Activated CD8-positive, alpha-beta memory T cell treated with anti-CD3 and anti-CD28 coated beads, Interleukin-2, amount 10 ng/mL, durations not matched to agents 7 days and 5 days (primary cell): ENCODE measurements around the gene CDK16. TPM values are rescaled to one million over a fixed set of nuclear protein-coding genes. Genes with fewer than 3 reads are reported as not detected.

Source experiments
- ATAC-seq: fragments of 150-1000 bp; cut with Tn5 transposase; one replicate; pipeline ENCODE4 v1.10.0; 2021; ENCODE audit warnings: moderate library complexity
- CTCF ChIA-PET: fragments of 350-600 bp; sonication (Branson Sonifier 250); formaldehyde crosslinking; loops from one replicate; lab custom pipeline; 2021; ENCODE audit warnings: antibody characterized with exemption; lab: Charles Lee
- DNase-seq: peaks from one replicate; pipeline ENCODE4 v3.0.0-alpha.2; 2020
- H3K27ac Mint-ChIP-seq: one replicate; pipeline ENCODE4 v1.8.0; 2021; ENCODE audit warnings: mild to moderate bottlenecking, mixed read lengths
- H3K27me3 Mint-ChIP-seq: one replicate; pipeline ENCODE4 v1.8.0; 2021; ENCODE audit warnings: mixed read lengths
- H3K36me3 Mint-ChIP-seq: one replicate; pipeline ENCODE4 v1.8.0; 2021; ENCODE audit warnings: mild to moderate bottlenecking, mixed read lengths
- H3K4me1 Mint-ChIP-seq: one replicate; pipeline ENCODE4 v1.8.0; 2021; ENCODE audit warnings: mixed read lengths
- H3K4me3 Mint-ChIP-seq: one replicate; pipeline ENCODE4 v1.8.0; 2021; ENCODE audit warnings: mild to moderate bottlenecking, moderate library complexity, mixed read lengths
- H3K9me3 Mint-ChIP-seq: one replicate; pipeline ENCODE4 v1.8.0; 2022; ENCODE audit warnings: low read depth, mixed read lengths
- total RNA-seq, 2 experiments: library from RNA; stranded (reverse); gene quantifications; one replicate each; pipeline ENCODE4 v1.2.3, GENCODE V29; 2021

Gene CDK16
- total RNA-seq: 10 to 100 TPM; 61.4 to 80.6 TPM

- ATAC-seq: peak; percentile 54
- peak; percentile 78 for DNase-seq
- Mint-ChIP-seq H3K4me3 (peak within 1 kb of the TSS; percentile 88), H3K27ac (peak within 1 kb of the TSS; percentile 94), H3K36me3 (peaks cover 20% of the 10 kb centered on the region), H3K9me3 (no peaks in the 10 kb centered on the region), H3K27me3 (no peaks in the 10 kb centered on the region), H3K4me1 (peaks cover 39% of the 10 kb centered on the region)
- CTCF ChIA-PET: interaction anchor here (0.7 to 1.0 kb wide), 3 partner anchors 12 to 305 kb away, joined by 3 to 4 read pairs (median 3); no protein-coding TSS in a partner anchor
Observed at GRCh38 chrX:47218280-47218919, at the start of gene CDK16. CDK16 (plus strand) TSS chrX:47218681; CDS start chrX:47223558, 4,877 bp downstream.

GRCh38 chrX:47169273-47169672 is 49.2 kb upstream of the CDK16 start:
- no peak for DNase-seq
- Mint-ChIP-seq H3K4me1 (peaks cover 1% of the 10 kb centered on the region), H3K9me3 (no peaks in the 10 kb centered on the region), H3K27ac (no peak overlapping the region), H3K27me3 (no peaks in the 10 kb centered on the region), H3K4me3 (no peak overlapping the region), H3K36me3 (peaks cover 10% of the 10 kb centered on the region)
- CTCF ChIA-PET: no interaction called here
- no peak for ATAC-seq

- H3K27ac Mint-ChIP-seq: no peak overlapping the region
- CTCF ChIA-PET: no interaction called here
- no peak for ATAC-seq
- no peaks in the 10 kb centered on the region for H3K27me3 Mint-ChIP-seq
- peaks cover 4% of the 10 kb centered on the region for H3K36me3 Mint-ChIP-seq
- peaks cover 1% of the 10 kb centered on the region for H3K4me1 Mint-ChIP-seq
- H3K9me3 Mint-ChIP-seq: no peaks in the 10 kb centered on the region
- H3K4me3 Mint-ChIP-seq: no peak overlapping the region
- no peak for DNase-seq
Observed at GRCh38 chrX:47169726-47170515, 48.6 kb upstream of the CDK16 start.

GRCh38 chrX:47170861-47171692 is 47.4 kb upstream of the CDK16 start:
- H3K4me1 Mint-ChIP-seq: peaks cover 1% of the 10 kb centered on the region
- CTCF ChIA-PET: no interaction called here
- DNase-seq: no peak
- no peak for ATAC-seq
- peaks cover 4% of the 10 kb centered on the region for H3K36me3 Mint-ChIP-seq
- H3K9me3 Mint-ChIP-seq: no peaks in the 10 kb centered on the region
- no peak overlapping the region for H3K4me3 Mint-ChIP-seq
- H3K27me3 Mint-ChIP-seq: no peaks in the 10 kb centered on the region
- H3K27ac Mint-ChIP-seq: no peak overlapping the region

GRCh38 chrX:47171996-47172395 is 46.5 kb upstream of the CDK16 start:
- Mint-ChIP-seq H3K27ac (no peak overlapping the region), H3K4me3 (no peak overlapping the region), H3K27me3 (no peaks in the 10 kb centered on the region), H3K36me3 (peaks cover 7% of the 10 kb centered on the region), H3K9me3 (no peaks in the 10 kb centered on the region), H3K4me1 (peaks cover 10% of the 10 kb centered on the region)
- ATAC-seq (no peak), DNase-seq (no peak)
- CTCF ChIA-PET: no interaction called here

GRCh38 chrX:47172549-47172948 is 45.9 kb upstream of the CDK16 start:
- H3K4me3 Mint-ChIP-seq: no peak overlapping the region
- no peak overlapping the region for H3K27ac Mint-ChIP-seq
- no peaks in the 10 kb centered on the region for H3K9me3 Mint-ChIP-seq
- H3K36me3 Mint-ChIP-seq: peaks cover 7% of the 10 kb centered on the region
- CTCF ChIA-PET: no interaction called here
- H3K27me3 Mint-ChIP-seq: no peaks in the 10 kb centered on the region
- no peak for DNase-seq
- ATAC-seq: no peak
- H3K4me1 Mint-ChIP-seq: peaks cover 10% of the 10 kb centered on the region

- Mint-ChIP-seq H3K4me3 (no peak overlapping the region), H3K4me1 (peaks cover 11% of the 10 kb centered on the region), H3K9me3 (no peaks in the 10 kb centered on the region), H3K27me3 (no peaks in the 10 kb centered on the region), H3K27ac (no peak overlapping the region), H3K36me3 (peaks cover 10% of the 10 kb centered on the region)
- DNase-seq (no peak), ATAC-seq (no peak)
- CTCF ChIA-PET: no interaction called here
Observed at GRCh38 chrX:47172971-47173792, 45.3 kb upstream of the CDK16 start.

- H3K27ac Mint-ChIP-seq: no peak overlapping the region
- CTCF ChIA-PET: no interaction called here
- peaks cover 16% of the 10 kb centered on the region for H3K36me3 Mint-ChIP-seq
- peaks cover 11% of the 10 kb centered on the region for H3K4me1 Mint-ChIP-seq
- no peak for ATAC-seq
- no peaks in the 10 kb centered on the region for H3K27me3 Mint-ChIP-seq
- no peak for DNase-seq
- no peak overlapping the region for H3K4me3 Mint-ChIP-seq
- no peaks in the 10 kb centered on the region for H3K9me3 Mint-ChIP-seq
Observed at GRCh38 chrX:47174376-47174775, 44.1 kb upstream of the CDK16 start.

GRCh38 chrX:47174846-47175587 is 43.5 kb upstream of the CDK16 start:
- no peak for DNase-seq
- no peak overlapping the region for H3K27ac Mint-ChIP-seq
- peaks cover 18% of the 10 kb centered on the region for H3K36me3 Mint-ChIP-seq
- no peak for ATAC-seq
- CTCF ChIA-PET: no interaction called here
- H3K4me3 Mint-ChIP-seq: no peak overlapping the region
- H3K4me1 Mint-ChIP-seq: peaks cover 11% of the 10 kb centered on the region
- no peaks in the 10 kb centered on the region for H3K9me3 Mint-ChIP-seq
- no peaks in the 10 kb centered on the region for H3K27me3 Mint-ChIP-seq

- Mint-ChIP-seq H3K4me1 (peaks cover 11% of the 10 kb centered on the region), H3K4me3 (no peak overlapping the region), H3K27ac (no peak overlapping the region), H3K36me3 (peaks cover 19% of the 10 kb centered on the region), H3K9me3 (no peaks in the 10 kb centered on the region), H3K27me3 (no peaks in the 10 kb centered on the region)
- CTCF ChIA-PET: no interaction called here
- ATAC-seq (no peak), DNase-seq (no peak)
Observed at GRCh38 chrX:47175588-47175980, 42.9 kb upstream of the CDK16 start.

- H3K27ac Mint-ChIP-seq: no peak overlapping the region
- H3K9me3 Mint-ChIP-seq: no peaks in the 10 kb centered on the region
- CTCF ChIA-PET: no interaction called here
- DNase-seq (no peak), ATAC-seq (no peak)
- H3K27me3 Mint-ChIP-seq: no peaks in the 10 kb centered on the region
- no peak overlapping the region for H3K4me3 Mint-ChIP-seq
- H3K4me1 Mint-ChIP-seq: peaks cover 11% of the 10 kb centered on the region
- H3K36me3 Mint-ChIP-seq: peaks cover 21% of the 10 kb centered on the region
Observed at GRCh38 chrX:47176101-47176740, 42.3 kb upstream of the CDK16 start.

- DNase-seq: no peak
- Mint-ChIP-seq H3K36me3 (peaks cover 21% of the 10 kb centered on the region), H3K4me1 (peaks cover 11% of the 10 kb centered on the region), H3K27me3 (no peaks in the 10 kb centered on the region), H3K4me3 (no peak overlapping the region), H3K27ac (no peak overlapping the region), H3K9me3 (no peaks in the 10 kb centered on the region)
- no peak for ATAC-seq
- CTCF ChIA-PET: no interaction called here
Observed at GRCh38 chrX:47177079-47177478, 41.4 kb upstream of the CDK16 start.
